K562 (cell line): ENCODE data around the gene POMT2. TPM values are rescaled to one million over a fixed set of nuclear protein-coding genes. Genes with fewer than 3 reads are reported as not detected.

Experiments used
- ATAC-seq: fragments of 200-7000 bp; cut with Tn5 transposase; 3 replicates; pipeline ENCODE4 v1.9.1; 2020; ENCODE audit warnings: moderate library complexity
- BruUV-seq: library from RNA; stranded (reverse); fragments of 400-500 nt; replicated peaks from 2 replicates; lab custom pipeline; 2021; lab: Mats Ljungman, UMichigan
- CTCF ChIA-PET: fragments of 300-600 bp; formaldehyde crosslinking; extraction: SDS; loops from one replicate; lab custom pipeline; 2021; ENCODE audit warnings: low intra/inter-chr PET ratio; lab: Yijun Ruan, JAX
- POLR2A ChIA-PET: fragments of 300-600, 350-650 bp; sonication (Branson Sonifier 250); formaldehyde crosslinking; extraction: SDS; loops from one replicate; lab custom pipeline; 2021; ENCODE audit warnings: antibody characterized with exemption, inconsistent platforms; lab: Yijun Ruan, JAX
- DNase-seq, 4 experiments: peaks; one replicate each; pipeline versions ENCODE4 v3.0.0 to v3.0.0-alpha.2; 2011 to 2018; ENCODE audit warnings: low spot score in 3 of 4, mixed read lengths in 3 of 4; ENCODE audit errors: extremely low read depth in 1 of 4
- FAIRE-seq: peaks from 2 replicates; lab custom pipeline; 2011; peaks lifted over from hg19 to GRCh38; lab: Jason Lieb, UNC
- H2AFZ ChIP-seq: 2 replicates; pipeline ENCODE4 v1.6.0; 2011; ENCODE audit warnings: low read depth, low read length, control low read depth, inconsistent platforms
- H3K27ac ChIP-seq: fragments of 200-600 bp; 3 replicates; pipeline ENCODE4 v1.8.0; 2011; ENCODE audit warnings: low read depth, mild to moderate bottlenecking, control low read depth, inconsistent platforms, low read length, moderate library complexity, mixed read lengths; ENCODE audit errors: extremely low read depth
- H3K27me3 ChIP-seq, 2 experiments: fragments of 300-600 bp in 1 of 2; 2 replicates in 1 of 2; 3 replicates in 1 of 2; pipeline versions ENCODE4 v1.6.0 to v1.8.0; 2011; ENCODE audit warnings: inconsistent platforms in 2 of 2, low read length in 2 of 2, mild to moderate bottlenecking in 1 of 2, mixed read lengths in 1 of 2, moderate library complexity in 1 of 2; ENCODE audit not compliant: control insufficient read depth in 2 of 2, insufficient read depth in 2 of 2
- H3K36me3 ChIP-seq: fragments of 300-600 bp; 3 replicates; pipeline ENCODE4 v1.8.0; 2011; ENCODE audit warnings: mild to moderate bottlenecking, low read length, inconsistent platforms; ENCODE audit not compliant: control insufficient read depth, insufficient read depth
- H3K4me1 ChIP-seq, 2 experiments: fragments of 200-600 bp in 1 of 2; replicated peaks in 1 of 2; 2 replicates in 1 of 2; 3 replicates in 1 of 2; pipeline versions ENCODE4 v1.5.1 to v1.8.0; 2011; ENCODE audit warnings: inconsistent platforms in 2 of 2, low read length in 2 of 2, mild to moderate bottlenecking in 1 of 2, mixed read lengths in 1 of 2, moderate library complexity in 1 of 2; ENCODE audit not compliant: control insufficient read depth in 2 of 2, insufficient read depth in 2 of 2
- H3K4me2 ChIP-seq: 2 replicates; pipeline ENCODE4 v1.6.1; 2011; ENCODE audit warnings: low read length, control low read depth, inconsistent platforms, mixed read lengths; ENCODE audit not compliant: insufficient read depth
- H3K4me3 ChIP-seq: fragments of 200-600 bp; sonication (generic), shearing (Covaris generic); 2 replicates; pipeline ENCODE4 v1.5.1; 2016; ENCODE audit warnings: control low read depth, inconsistent platforms
- H3K79me2 ChIP-seq: fragments of 200-600 bp; 3 replicates; pipeline ENCODE4 v1.8.0; 2011; ENCODE audit warnings: low read length, inconsistent platforms; ENCODE audit not compliant: control insufficient read depth, insufficient read depth
- H3K9ac ChIP-seq, 2 experiments: 2 replicates each; pipeline versions ENCODE4 v1.6.0 to v1.6.1; 2011; ENCODE audit warnings: low read depth in 2 of 2, low read length in 2 of 2, control low read depth in 1 of 2, inconsistent platforms in 1 of 2, mild to moderate bottlenecking in 1 of 2, mixed read lengths in 1 of 2; ENCODE audit not compliant: insufficient read depth in 1 of 2
- H3K9me1 ChIP-seq: one replicate; pipeline ENCODE4 v1.6.0; 2011; ENCODE audit warnings: inconsistent platforms, mild to moderate bottlenecking, low read length, moderate library complexity; ENCODE audit not compliant: control insufficient read depth, insufficient read depth
- H3K9me3 ChIP-seq: replicated peaks from 2 replicates; pipeline ENCODE4 v1.5.1; 2011; ENCODE audit warnings: low read depth, low read length, inconsistent platforms; ENCODE audit not compliant: control insufficient read depth, insufficient read depth
- H4K20me1 ChIP-seq: replicated peaks from 2 replicates; pipeline ENCODE4 v1.6.1; 2011; ENCODE audit warnings: low read length, inconsistent platforms, mixed read lengths; ENCODE audit not compliant: control insufficient read depth, insufficient read depth
- BACH1 ChIP-seq: fragments of 200-800 bp; sonication (Bioruptor generic); IDR thresholded peaks from 2 replicates; pipeline ENCODE4 v1.6.1; 2016; ENCODE audit warnings: missing genetic modification characterization, missing compliant biosample characterization
- CLOCK ChIP-seq: fragments of 250-450 bp; sonication (Bioruptor Pico); IDR thresholded peaks from 2 replicates; pipeline ENCODE4 v1.4.0; 2020; ENCODE audit warnings: mild to moderate bottlenecking, moderate library complexity, borderline replicate concordance
- GATA2 ChIP-seq: sonication (generic); formaldehyde crosslinking; IDR thresholded peaks from 2 replicates; pipeline ENCODE4 v1.4.0; 2020; ENCODE audit warnings: mild to moderate bottlenecking, missing genetic modification reagents
- GMEB1 ChIP-seq: fragments of 250-450 bp; sonication (Bioruptor Pico); IDR thresholded peaks from 2 replicates; pipeline ENCODE4 v1.4.0; 2020; ENCODE audit warnings: mild to moderate bottlenecking
- HIVEP1 ChIP-seq: fragments of 250-450 bp; sonication (Bioruptor Pico); IDR thresholded peaks from 2 replicates; pipeline ENCODE4 v1.4.0; 2020; ENCODE audit warnings: mild to moderate bottlenecking
- JUNB ChIP-seq: fragments of 450-650 bp; formaldehyde crosslinking; conservative IDR thresholded peaks from 2 replicates; pipeline ENCODE4 v1.4.0; 2020; ENCODE audit warnings: mild to moderate bottlenecking
- KDM5B ChIP-seq: fragments of 200-600 bp; sonication (generic); IDR thresholded peaks from 2 replicates; pipeline ENCODE4 v1.6.1; 2012; ENCODE audit warnings: low read depth, mild to moderate bottlenecking, moderate library complexity, low read length, control low read depth, inconsistent platforms; ENCODE audit not compliant: insufficient replicate concordance
- NELFE ChIP-seq: IDR thresholded peaks from 2 replicates; pipeline ENCODE4 v1.6.1; 2011; ENCODE audit warnings: mild to moderate bottlenecking; ENCODE audit not compliant: insufficient read depth, insufficient read length
- TEAD4 ChIP-seq, 2 experiments: sonication (generic) in 1 of 2; formaldehyde crosslinking in 1 of 2; IDR thresholded peaks; 2 replicates each; pipeline versions ENCODE4 v1.6.1 to v1.8.0; 2012 to 2022; ENCODE audit warnings: borderline replicate concordance in 1 of 2, inconsistent platforms in 1 of 2, low read length in 1 of 2, mild to moderate bottlenecking in 1 of 2, missing genetic modification reagents in 1 of 2
- ZFPM2 ChIP-seq: fragments of 250-450 bp; sonication (Bioruptor Pico); IDR thresholded peaks from 2 replicates; pipeline ENCODE4 v1.5.1; 2022; ENCODE audit warnings: mild to moderate bottlenecking
- ZKSCAN8 ChIP-seq: fragments of 200-800 bp; sonication (Bioruptor generic); IDR thresholded peaks from 2 replicates; pipeline ENCODE4 v1.6.1; 2016; ENCODE audit warnings: missing genetic modification characterization, missing compliant biosample characterization
- ZNF232 ChIP-seq: sonication (generic); formaldehyde crosslinking; IDR thresholded peaks from 2 replicates; pipeline ENCODE4 v1.8.0; 2022; ENCODE audit warnings: mild to moderate bottlenecking, missing genetic modification reagents
- WGBS: fragments of 100-300 bp; shearing (Covaris generic); methylation state at CpG from one replicate; pipeline ENCODE4 v1.1.6; 2016; ENCODE audit warnings: low coverage, mixed read lengths; ENCODE audit not compliant: insufficient coverage; ENCODE audit errors: missing lambda C conversion rate; 5-methylcytosine and 5-hydroxymethylcytosine counted together
- in situ Hi-C: fragments of 300-500 bp; cut with MboI; formaldehyde crosslinking; loops from 4 replicates; pipeline ENCODE4 v1.15.0; 2018; ENCODE audit warnings: inconsistent platforms, mixed read lengths
- intact Hi-C: fragments of 100-400 bp; cut with micrococcal nuclease; formaldehyde crosslinking; loops from 2 replicates; pipeline ENCODE4 v1.14.2; 2022
- polyA plus RNA-seq, 8 experiments: library from polyadenylated mRNA; depleted of rRNA in 4 of 8; stranded (reverse) in 5 of 8; unstranded in 3 of 8; fragments of >200 nt; fragmentation: Nextera tagmentation in 2 of 8; fragmentation: Illumina TruSeq in 1 of 8; extraction: Ambion mirVana in 2 of 8; extraction: Trizol in 1 of 8; gene quantifications; 2 replicates each; pipeline versions ENCODE4 v1.2.1 to v1.2.3, GENCODE V29; 2011 to 2014; ENCODE audit warnings: inconsistent platforms in 1 of 8, missing spikeins in 1 of 8
- total RNA-seq, 7 experiments: library from RNA; depleted of rRNA in 6 of 7; stranded (reverse); fragments of >200 nt in 6 of 7; fragmentation: Illumina TruSeq in 2 of 7; extraction: Trizol in 2 of 7; gene quantifications; 2 replicates each; pipeline versions ENCODE4 v1.2.1 to v1.2.3, GENCODE V29; 2011 to 2021; ENCODE audit warnings: low replicate concordance in 1 of 7

The POMT2 gene
- total and polyA plus RNA-seq, 9 of the 15 experiments (the other 6 are each of a cell fraction or from before 2014, with no cell fraction given) = 0.39 to 16.6 (median 7.8) TPM

- in situ Hi-C loops (no loop called here), intact Hi-C loops (no loop called here)
- Histone ChIP-seq H3K27me3 (peaks cover 0 to 49% of the 10 kb centered on the region in 2 experiments; a peak in 3 of 5 replicates), H3K9ac (no peak overlapping the region), H3K27ac (no peak overlapping the region), H2AFZ (no peak overlapping the region), H3K4me1 (no peaks in the 10 kb centered on the region), H3K4me3 (no peak overlapping the region), H3K4me2 (no peak overlapping the region), H4K20me1 (peaks cover 5% of the 10 kb centered on the region; the same call in 1 of the 2 replicates), H3K36me3 (no peaks in the 10 kb centered on the region), H3K9me1 (no peaks in the 10 kb centered on the region), H3K9me3 (no peaks in the 10 kb centered on the region), H3K79me2 (no peaks in the 10 kb centered on the region)
- ChIA-PET POLR2A (interaction anchor here (0.8 kb wide), 1 partner anchor 16 kb away, joined by 3 read pairs; no protein-coding TSS in a partner anchor), CTCF (no interaction called here)
- BruUV-seq = no TSS peak
- no peak for TF ChIP-seq HIVEP1 (CRISPR knock-in tag)
- WGBS = 10% methylated on average over 11 of the region's 11 CpGs
- DNase-seq (no peak), FAIRE-seq (no peak), ATAC-seq (no peak)
Measured at GRCh38 chr14:77251870-77252269, 68.8 kb downstream of the POMT2 start.

GRCh38 chr14:77250927-77251326 lies 69.8 kb downstream of the POMT2 start:
- BruUV-seq = no TSS peak
- Histone ChIP-seq H3K4me2 (no peak overlapping the region), H3K27me3 (peaks cover 0 to 49% of the 10 kb centered on the region in 2 experiments; a peak in 3 of 5 replicates), H3K27ac (no peak overlapping the region), H3K36me3 (no peaks in the 10 kb centered on the region), H3K4me1 (no peaks in the 10 kb centered on the region), H2AFZ (no peak overlapping the region), H3K9me1 (no peaks in the 10 kb centered on the region), H3K9ac (no peak overlapping the region), H3K4me3 (no peak overlapping the region), H4K20me1 (peaks cover 5% of the 10 kb centered on the region; the same call in 1 of the 2 replicates), H3K9me3 (no peaks in the 10 kb centered on the region), H3K79me2 (no peaks in the 10 kb centered on the region)
- CTCF ChIA-PET = no interaction called here
- in situ Hi-C loops (no loop called here), intact Hi-C loops (no loop called here)
- no peak for DNase-seq
- no peak for ATAC-seq
- no peak for FAIRE-seq
- POLR2A ChIA-PET = no interaction called here
- WGBS = 6% methylated on average over 6 of the region's 6 CpGs
- TF ChIP-seq GMEB1 (CRISPR knock-in tag) = no peak
- TF ChIP-seq KDM5B = no peak
- no peak for TF ChIP-seq ZFPM2 (CRISPR knock-in tag)
- no peak for TF ChIP-seq ZNF232 (CRISPR knock-in tag)
- TF ChIP-seq ZKSCAN8 = no peak
- TF ChIP-seq BACH1 (tag) = no peak
- TF ChIP-seq JUNB (CRISPR knock-in tag) = no peak
- no peak for TF ChIP-seq GATA2 (CRISPR knock-in tag)
- no peak for TF ChIP-seq CLOCK (CRISPR knock-in tag)
- TF ChIP-seq NELFE = no peak
- no peak for TF ChIP-seq TEAD4 (IDR thresholded peaks at IDR 0.05; ENCODE audit: low read length)
- TF ChIP-seq TEAD4 (CRISPR knock-in tag; IDR thresholded peaks at IDR 0.05; ENCODE audit: borderline replicate concordance) = no peak
